Hepatocyte (in vitro differentiated cells): Measurements from ENCODE around the gene TRPC3. TPM values are rescaled to one million over a fixed set of nuclear protein-coding genes. Genes with fewer than 3 reads are reported as not detected.

ENCODE experiments used
- DNase-seq: peaks from one replicate; pipeline ENCODE4 v3.0.0-alpha.2; 2016; ENCODE audit warnings: low spot score
- H2AFZ ChIP-seq: fragments of 200-600 bp; sonication (generic); 2 replicates; pipeline ENCODE4 v1.6.0; 2016; ENCODE audit warnings: antibody characterized with exemption, mild to moderate bottlenecking
- H3K27ac ChIP-seq: fragments of 200-600 bp; sonication (generic); 2 replicates; pipeline ENCODE4 v1.5.1; 2016; ENCODE audit warnings: mild to moderate bottlenecking
- H3K27me3 ChIP-seq: fragments of 200-600 bp; sonication (generic); 2 replicates; pipeline ENCODE4 v1.6.1; 2016
- H3K36me3 ChIP-seq: fragments of 200-600 bp; sonication (generic); replicated peaks from 2 replicates; pipeline ENCODE4 v1.5.1; 2016; ENCODE audit warnings: low read depth; ENCODE audit not compliant: insufficient read depth
- H3K4me1 ChIP-seq: fragments of 200-600 bp; sonication (generic); 2 replicates; pipeline ENCODE4 v1.5.1; 2016; ENCODE audit warnings: mild to moderate bottlenecking, moderate library complexity; ENCODE audit not compliant: insufficient read depth
- H3K4me2 ChIP-seq: fragments of 200-600 bp; sonication (generic); 2 replicates; pipeline ENCODE4 v1.6.0; 2016
- H3K4me3 ChIP-seq: fragments of 200-600 bp; sonication (generic); 2 replicates; pipeline ENCODE4 v1.5.1; 2016; ENCODE audit warnings: mild to moderate bottlenecking
- H3K79me2 ChIP-seq: fragments of 200-600 bp; sonication (generic); 2 replicates; pipeline ENCODE4 v1.6.0; 2017; ENCODE audit warnings: mild to moderate bottlenecking
- H3K9me2 ChIP-seq: fragments of 200-600 bp; sonication (generic); replicated peaks from 2 replicates; pipeline ENCODE4 v1.6.0; 2017; ENCODE audit warnings: mild to moderate bottlenecking; ENCODE audit not compliant: insufficient read depth
- H3K9me3 ChIP-seq: fragments of 200-600 bp; sonication (generic); 2 replicates; pipeline ENCODE4 v1.5.1; 2016; ENCODE audit warnings: low read depth, mild to moderate bottlenecking
- H4K20me1 ChIP-seq: fragments of 200-600 bp; sonication (generic); 2 replicates; pipeline ENCODE4 v1.6.0; 2016; ENCODE audit warnings: mild to moderate bottlenecking; ENCODE audit not compliant: insufficient read depth, poor library complexity, severe bottlenecking
- CTCF ChIP-seq: fragments of 200-600 bp; sonication (generic); IDR thresholded peaks from 2 replicates; pipeline ENCODE4 v1.5.1; 2016; ENCODE audit warnings: antibody characterized with exemption, mild to moderate bottlenecking; ENCODE audit not compliant: poor library complexity
- EZH2 ChIP-seq: fragments of 200-600 bp; sonication (generic); IDR thresholded peaks from 2 replicates; pipeline ENCODE4 v1.6.1; 2016; ENCODE audit warnings: antibody characterized with exemption, mild to moderate bottlenecking, borderline replicate concordance
- EZH2phosphoT487 ChIP-seq: fragments of 200-600 bp; sonication (generic); IDR thresholded peaks from one replicate; pipeline ENCODE4 v1.6.1; 2018; ENCODE audit warnings: antibody characterized with exemption, mild to moderate bottlenecking, low read depth, moderate library complexity; ENCODE audit not compliant: unreplicated experiment, severe bottlenecking
- WGBS: methylation state at CpG from one replicate; pipeline ENCODE4 v1.1.6; 2016; ENCODE audit warnings: low lambda C conversion rate; ENCODE audit errors: missing lambda C conversion rate; 5-methylcytosine and 5-hydroxymethylcytosine counted together
- polyA plus RNA-seq: library from polyadenylated mRNA; unstranded; fragments of >200 nt; fragmentation: Nextera tagmentation; extraction: Ambion mirVana; gene quantifications from 2 replicates; pipeline ENCODE4 v1.2.1, GENCODE V29; 2016
- total RNA-seq: library from RNA; depleted of rRNA; stranded (reverse); fragments of >200 nt; gene quantifications from 2 replicates; pipeline ENCODE4 v1.2.3, GENCODE V29; 2014

TRPC3 gene
- total and polyA plus RNA-seq, 2 experiments from 2014 or later, result 1.9 to 2.2 TPM

GRCh38 chr4:121898150-121898549 lies 53.7 kb downstream of the TRPC3 start:
- Histone ChIP-seq H3K27me3 (no peaks in the 10 kb centered on the region), H3K9me3 (no peaks in the 10 kb centered on the region), H3K36me3 (no peaks in the 10 kb centered on the region), H4K20me1 (no peaks in the 10 kb centered on the region), H3K4me2 (no peak overlapping the region), H3K79me2 (no peaks in the 10 kb centered on the region), H3K4me3 (no peak overlapping the region), H2AFZ (no peak overlapping the region), H3K9me2 (no peaks in the 10 kb centered on the region), H3K27ac (no peak overlapping the region), H3K4me1 (no peaks in the 10 kb centered on the region)
- TF ChIP-seq EZH2 (no peak), EZH2phosphoT487 (no peak)
- 46% methylated on average over 6 of the region's 6 CpGs for WGBS
- DNase-seq, result no peak

- no peak for TF ChIP-seq CTCF
- no peak for TF ChIP-seq EZH2
- TF ChIP-seq EZH2phosphoT487, result no peak
- Histone ChIP-seq H3K79me2 (no peaks in the 10 kb centered on the region), H2AFZ (no peak overlapping the region), H3K36me3 (no peaks in the 10 kb centered on the region), H3K27me3 (peaks cover 3% of the 10 kb centered on the region), H3K4me1 (no peaks in the 10 kb centered on the region), H3K9me3 (no peaks in the 10 kb centered on the region), H3K4me3 (no peak overlapping the region), H3K27ac (no peak overlapping the region), H4K20me1 (no peaks in the 10 kb centered on the region), H3K4me2 (no peak overlapping the region), H3K9me2 (no peaks in the 10 kb centered on the region)
- 100% methylated on average over 1 of the region's 1 CpG for WGBS
- DNase-seq, result no peak
These were observed 63.7 kb downstream of the TRPC3 start for GRCh38 chr4:121888134-121888533.

GRCh38 chr4:121885115-121885514 lies 66.7 kb downstream of the TRPC3 start:
- WGBS, result 100% methylated on average over 2 of the region's 2 CpGs
- H2AFZ ChIP-seq, result no peak overlapping the region
- TF ChIP-seq EZH2phosphoT487, result no peak
- TF ChIP-seq EZH2, result no peak
- TF ChIP-seq CTCF, result no peak
- H4K20me1 ChIP-seq, result no peaks in the 10 kb centered on the region
- H3K9me3 ChIP-seq, result no peaks in the 10 kb centered on the region
- H3K36me3 ChIP-seq, result no peaks in the 10 kb centered on the region
- no peak overlapping the region for H3K27ac ChIP-seq
- H3K27me3 ChIP-seq, result peaks cover 3% of the 10 kb centered on the region
- no peak overlapping the region for H3K4me2 ChIP-seq
- no peaks in the 10 kb centered on the region for H3K9me2 ChIP-seq
- H3K4me3 ChIP-seq, result no peak overlapping the region
- no peak for DNase-seq
- no peaks in the 10 kb centered on the region for H3K79me2 ChIP-seq
- H3K4me1 ChIP-seq, result no peaks in the 10 kb centered on the region

GRCh38 chr4:121881158-121881557 lies 70.7 kb downstream of the TRPC3 start:
- Histone ChIP-seq H2AFZ (no peak overlapping the region), H3K9me3 (no peaks in the 10 kb centered on the region), H3K4me1 (no peaks in the 10 kb centered on the region), H3K36me3 (no peaks in the 10 kb centered on the region), H3K4me2 (no peak overlapping the region), H4K20me1 (no peaks in the 10 kb centered on the region), H3K4me3 (no peak overlapping the region), H3K9me2 (no peaks in the 10 kb centered on the region), H3K27ac (no peak overlapping the region), H3K27me3 (no peaks in the 10 kb centered on the region), H3K79me2 (no peaks in the 10 kb centered on the region)
- 89% methylated on average over 3 of the region's 3 CpGs for WGBS
- DNase-seq, result no peak
- TF ChIP-seq EZH2phosphoT487, result no peak
- TF ChIP-seq EZH2, result no peak
- TF ChIP-seq CTCF, result no peak
